Measurements from ENCODE around the gene ST8SIA6. TPM values are rescaled to one million over a fixed set of nuclear protein-coding genes. Genes with fewer than 3 reads are reported as not detected.

ST8SIA6 gene
- total RNA-seq, 2 experiments from 2014 or later = not detected

DNA sequence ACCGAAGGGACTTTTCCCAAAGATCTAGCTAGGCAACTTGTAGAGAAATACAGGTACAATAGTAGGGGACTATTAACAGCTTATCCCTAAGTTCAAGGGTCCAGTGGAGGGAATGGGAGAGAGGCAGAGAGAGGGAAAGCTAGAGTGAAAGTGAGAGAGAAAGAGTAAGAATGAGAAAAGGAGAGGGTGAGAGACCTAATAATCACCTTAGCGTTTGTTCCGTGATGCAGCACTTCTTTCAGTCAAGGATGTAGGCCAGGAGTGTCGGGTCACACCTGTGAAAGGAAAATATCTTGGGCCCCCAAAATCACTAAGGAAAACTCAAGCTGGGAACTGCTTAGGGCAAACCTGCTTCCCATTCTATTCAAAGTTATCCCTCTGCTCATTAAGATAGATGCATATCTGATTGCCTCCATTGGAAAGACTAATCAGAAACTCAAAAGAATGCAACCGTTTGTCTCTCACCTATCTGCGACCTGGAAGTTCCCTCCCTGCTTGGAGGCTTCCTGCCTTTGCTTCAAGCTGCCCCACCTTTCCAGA, 75.2 kb downstream of the ST8SIA6 start:
- no peaks in the 10 kb centered on the region for H3K36me3 Mint-ChIP-seq (ENCODE audit: low read depth)
- no peak overlapping the region for H3K27ac Mint-ChIP-seq
- intact Hi-C loops (cut with micrococcal nuclease) = no loop called here
- no peak for DNase-seq
- H3K27me3 Mint-ChIP-seq (ENCODE audit: low read depth) = peaks cover 4% of the 10 kb centered on the region
- no peaks in the 10 kb centered on the region for H3K9me3 Mint-ChIP-seq
- CTCF ChIA-PET = interaction anchor here (3.0 kb wide), 1 partner anchor 89 kb away, joined by 9 read pairs; no protein-coding TSS in a partner anchor
- no peaks in the 10 kb centered on the region for H3K4me1 Mint-ChIP-seq (ENCODE audit: low read depth)
- no peak overlapping the region for H3K4me3 Mint-ChIP-seq

DNA sequence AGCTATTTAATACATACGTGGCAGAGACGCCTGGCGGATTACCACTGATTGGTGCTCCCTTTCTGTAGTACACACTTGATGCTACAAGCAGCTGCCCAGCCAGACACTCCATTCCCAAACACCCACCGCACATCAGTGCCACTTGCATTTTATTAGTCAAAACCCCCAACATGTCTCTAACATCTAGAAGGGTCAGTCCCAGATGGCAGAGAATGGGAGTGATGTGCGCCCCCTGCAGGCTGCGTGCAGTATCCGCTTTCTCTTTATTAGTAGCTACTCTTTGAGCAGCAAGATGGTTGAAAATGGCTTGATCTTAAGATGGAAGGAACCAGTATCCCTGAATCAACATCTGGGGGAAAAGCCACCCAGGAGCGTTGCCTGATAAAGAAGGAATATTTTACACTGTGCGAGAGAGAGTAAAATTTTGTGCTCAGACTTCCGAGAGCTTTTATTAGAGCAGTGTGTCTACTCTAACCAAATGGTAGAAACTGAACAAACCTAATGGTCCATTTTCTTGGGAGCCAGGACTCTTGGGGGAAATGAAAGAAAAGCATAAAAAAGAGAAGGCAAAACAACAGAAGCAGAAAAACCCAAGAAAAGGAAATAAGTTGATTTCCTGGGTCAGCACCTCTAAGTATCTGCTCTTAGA, 78.3 kb downstream of the ST8SIA6 start:
- Mint-ChIP-seq H3K9me3 (no peaks in the 10 kb centered on the region), H3K36me3 (ENCODE audit: low read depth) (no peaks in the 10 kb centered on the region), H3K27me3 (ENCODE audit: low read depth) (peaks cover 4% of the 10 kb centered on the region), H3K4me1 (ENCODE audit: low read depth) (no peaks in the 10 kb centered on the region), H3K4me3 (no peak overlapping the region), H3K27ac (no peak overlapping the region)
- intact Hi-C loops (cut with micrococcal nuclease) = loop anchor here (1.0 kb wide), 1 partner anchor 86 kb away; no protein-coding TSS in a partner anchor
- peak; percentile 48 for DNase-seq
- CTCF ChIA-PET = interaction anchor here (0.6 to 3.9 kb wide), 13 partner anchors 9 to 278 kb away, joined by 3 to 18 read pairs (median 4); no protein-coding TSS in a partner anchor

DNA sequence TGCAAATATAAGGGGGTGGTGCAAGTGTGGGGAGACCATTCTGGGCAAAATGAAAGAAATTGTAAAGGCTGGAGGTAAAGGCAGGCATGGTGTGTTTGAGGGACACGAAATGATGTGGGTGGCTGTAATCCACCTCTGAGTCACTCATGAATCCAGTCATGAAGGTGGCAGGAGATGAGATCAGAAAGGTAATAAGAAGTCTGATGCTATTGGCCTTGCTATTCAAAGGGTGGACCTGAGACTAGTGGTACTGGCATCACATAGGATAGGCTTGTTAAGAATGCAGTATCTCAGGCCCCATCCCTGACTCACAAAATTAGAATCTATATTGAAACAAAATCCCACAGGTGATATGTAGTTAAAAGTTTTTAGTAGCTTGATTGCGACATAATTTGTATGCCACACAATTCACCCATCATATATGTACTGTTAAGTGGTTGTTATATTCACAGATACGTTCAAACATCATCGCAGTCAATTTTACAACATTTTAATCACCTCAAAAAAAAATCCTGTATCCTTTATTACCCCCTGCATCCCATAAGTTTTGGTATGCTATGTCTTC, 85.6 kb downstream of the ST8SIA6 start:
- Mint-ChIP-seq H3K4me1 (ENCODE audit: low read depth) (peaks cover 6% of the 10 kb centered on the region), H3K27me3 (ENCODE audit: low read depth) (no peaks in the 10 kb centered on the region), H3K9me3 (peaks cover 2% of the 10 kb centered on the region), H3K27ac (no peak overlapping the region), H3K4me3 (no peak overlapping the region), H3K36me3 (ENCODE audit: low read depth) (no peaks in the 10 kb centered on the region)
- DNase-seq = peak; percentile 6
- intact Hi-C loops (cut with micrococcal nuclease) = no loop called here
- CTCF ChIA-PET = interaction anchor here (0.6 to 0.7 kb wide), 2 partner anchors 11 to 110 kb away, joined by 3 to 5 read pairs; no protein-coding TSS in a partner anchor

DNA sequence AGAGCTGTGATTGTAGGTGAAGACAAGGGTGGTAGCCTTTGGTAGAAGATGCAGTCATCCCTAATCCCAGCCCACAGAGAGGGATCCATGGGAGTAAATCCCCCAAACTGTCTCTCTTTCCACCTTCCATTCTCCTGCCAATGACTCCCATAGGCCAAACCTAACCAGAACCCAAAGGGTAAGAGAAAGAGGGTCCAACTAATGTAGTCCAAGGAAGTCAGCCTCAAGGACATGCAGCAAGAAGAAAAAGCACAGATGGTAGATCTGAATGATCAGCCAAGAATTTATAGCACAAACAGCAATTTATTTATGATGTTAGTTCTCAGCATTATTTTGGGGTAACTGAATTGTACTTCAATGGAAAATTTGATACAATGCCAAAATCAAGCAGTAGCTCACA, 87.7 kb downstream of the ST8SIA6 start:
- no peak for DNase-seq
- Mint-ChIP-seq H3K27ac (no peak overlapping the region), H3K9me3 (peaks cover 2% of the 10 kb centered on the region), H3K4me3 (no peak overlapping the region), H3K27me3 (ENCODE audit: low read depth) (no peaks in the 10 kb centered on the region), H3K36me3 (ENCODE audit: low read depth) (no peaks in the 10 kb centered on the region), H3K4me1 (ENCODE audit: low read depth) (peaks cover 6% of the 10 kb centered on the region)
- intact Hi-C loops (cut with micrococcal nuclease) = no loop called here
- CTCF ChIA-PET = interaction anchor here (0.6 kb wide), 1 partner anchor 63 kb away, joined by 3 read pairs; no protein-coding TSS in a partner anchor

DNA sequence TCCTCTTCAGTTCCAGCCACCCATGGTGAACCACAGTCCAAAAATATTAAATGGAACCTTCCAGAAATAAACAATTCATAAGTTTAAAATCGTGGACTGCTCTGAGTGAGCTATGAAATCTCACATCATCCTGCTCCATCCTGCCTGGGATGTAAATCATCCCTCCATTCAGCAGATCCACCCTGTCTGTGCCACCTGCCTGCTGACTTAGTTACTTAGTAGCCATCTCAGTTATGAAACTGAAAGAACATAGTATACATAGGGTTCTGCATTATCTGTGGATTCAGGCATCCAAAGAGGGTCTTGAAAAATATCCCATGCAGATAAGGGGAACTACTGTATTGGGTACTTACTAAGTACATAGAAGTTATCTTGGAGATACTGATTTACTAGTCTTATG, 89.0 kb downstream of the ST8SIA6 start:
- Mint-ChIP-seq H3K27me3 (ENCODE audit: low read depth) (no peaks in the 10 kb centered on the region), H3K36me3 (ENCODE audit: low read depth) (no peaks in the 10 kb centered on the region), H3K27ac (no peak overlapping the region), H3K9me3 (peaks cover 2% of the 10 kb centered on the region), H3K4me3 (no peak overlapping the region), H3K4me1 (ENCODE audit: low read depth) (peaks cover 6% of the 10 kb centered on the region)
- CTCF ChIA-PET = interaction anchor here (0.6 kb wide), 1 partner anchor 809 kb away, joined by 5 read pairs; no protein-coding TSS in a partner anchor
- intact Hi-C loops (cut with micrococcal nuclease) = no loop called here
- no peak for DNase-seq

DNA sequence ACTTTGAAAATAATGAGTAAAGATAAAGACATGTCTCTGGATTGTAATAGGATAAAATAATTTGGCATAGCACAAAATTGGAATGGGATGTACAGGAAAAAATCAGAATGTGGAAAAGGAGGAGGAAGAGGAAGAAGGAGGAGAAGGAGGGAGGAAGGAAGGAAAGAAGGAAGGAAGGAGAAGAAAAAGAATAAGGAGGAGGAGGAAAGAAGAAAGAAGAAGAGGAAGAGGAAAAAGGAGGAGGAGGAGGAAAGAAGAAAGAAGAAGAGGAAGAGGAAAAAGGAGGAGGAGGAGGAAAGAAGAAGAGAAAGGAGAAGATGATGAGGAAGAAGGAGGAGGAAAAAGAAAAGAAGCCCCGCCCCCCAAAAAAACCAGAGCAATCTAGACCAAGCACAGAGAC, 95.9 kb downstream of the ST8SIA6 start:
- CTCF ChIA-PET = no interaction called here
- Mint-ChIP-seq H3K27ac (no peak overlapping the region), H3K4me1 (ENCODE audit: low read depth) (peaks cover 5% of the 10 kb centered on the region), H3K4me3 (no peak overlapping the region), H3K27me3 (ENCODE audit: low read depth) (peaks cover 3% of the 10 kb centered on the region), H3K9me3 (no peaks in the 10 kb centered on the region), H3K36me3 (ENCODE audit: low read depth) (no peaks in the 10 kb centered on the region)
- intact Hi-C loops (cut with micrococcal nuclease) = no loop called here
- DNase-seq = no peak

DNA sequence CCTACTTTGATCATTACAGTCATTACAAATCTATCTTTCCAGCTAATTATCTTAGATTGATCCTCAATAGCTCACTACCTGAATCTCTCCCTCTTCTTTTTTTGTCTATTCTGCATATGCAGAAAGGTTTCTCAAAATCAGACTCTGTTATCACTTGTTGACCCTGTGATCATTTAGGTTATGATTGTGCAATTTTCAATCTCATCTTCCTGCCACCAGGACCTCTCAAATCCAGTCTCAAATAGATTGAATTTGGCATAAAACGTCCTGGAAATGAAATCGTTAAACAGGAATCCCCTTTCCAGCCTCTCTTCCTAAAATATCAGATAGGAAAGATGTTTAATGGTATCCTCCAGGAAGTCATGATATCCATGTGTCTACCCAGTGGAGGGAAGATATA, 96.6 kb downstream of the ST8SIA6 start:
- Mint-ChIP-seq H3K9me3 (no peaks in the 10 kb centered on the region), H3K27me3 (ENCODE audit: low read depth) (peaks cover 3% of the 10 kb centered on the region), H3K4me3 (no peak overlapping the region), H3K27ac (no peak overlapping the region), H3K36me3 (ENCODE audit: low read depth) (no peaks in the 10 kb centered on the region), H3K4me1 (ENCODE audit: low read depth) (peaks cover 9% of the 10 kb centered on the region)
- CTCF ChIA-PET = no interaction called here
- DNase-seq = no peak
- intact Hi-C loops (cut with micrococcal nuclease) = no loop called here

DNA sequence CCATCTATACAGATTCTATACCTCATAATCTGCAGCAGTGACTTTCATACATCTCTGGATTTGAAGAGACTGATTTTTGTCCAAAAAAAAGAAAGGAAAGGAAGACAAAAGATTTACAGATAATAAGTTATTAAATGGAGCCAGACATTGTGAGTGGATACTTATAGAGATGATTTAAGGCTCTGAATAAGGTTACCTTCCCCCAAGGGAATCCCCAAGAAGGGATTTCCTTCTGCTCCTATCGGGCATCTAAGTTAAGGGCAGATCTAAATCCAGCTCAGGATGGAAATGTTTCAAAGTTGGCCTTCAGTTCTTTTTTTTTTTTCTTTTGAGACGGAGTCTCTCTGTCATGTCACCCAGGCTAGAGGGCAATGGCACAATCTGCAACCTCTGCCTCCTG, 97.6 kb downstream of the ST8SIA6 start:
- Mint-ChIP-seq H3K36me3 (ENCODE audit: low read depth) (no peaks in the 10 kb centered on the region), H3K27me3 (ENCODE audit: low read depth) (peaks cover 3% of the 10 kb centered on the region), H3K4me3 (no peak overlapping the region), H3K4me1 (ENCODE audit: low read depth) (peaks cover 12% of the 10 kb centered on the region), H3K9me3 (no peaks in the 10 kb centered on the region), H3K27ac (no peak overlapping the region)
- DNase-seq = no peak
- intact Hi-C loops (cut with micrococcal nuclease) = no loop called here
- CTCF ChIA-PET = interaction anchor here (0.9 kb wide), 1 partner anchor 98 kb away, joined by 4 read pairs; no protein-coding TSS in a partner anchor

DNA sequence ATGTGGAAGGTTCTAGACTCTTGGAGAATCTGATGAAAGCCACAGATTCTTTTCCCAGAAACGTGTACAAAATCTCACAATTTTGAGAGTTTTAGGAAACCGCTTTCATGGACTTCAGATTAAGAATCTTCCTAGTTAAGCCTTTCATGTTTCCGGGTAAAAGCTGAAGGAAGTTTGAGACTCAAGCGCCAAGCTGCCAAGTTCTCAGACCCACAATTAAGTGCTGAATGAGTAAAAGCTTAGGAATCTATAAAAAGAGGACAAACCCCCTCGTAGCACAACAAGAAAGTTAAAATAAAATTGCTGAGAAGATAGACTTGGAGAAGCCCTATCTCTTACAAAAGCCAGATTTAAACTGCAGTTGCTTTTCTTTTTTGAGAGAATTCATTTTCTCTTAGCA, 99.6 kb downstream of the ST8SIA6 start:
- CTCF ChIA-PET = interaction anchor here (1.2 to 3.4 kb wide), 2 partner anchors 9 to 21 kb away, joined by 3 to 9 read pairs; no protein-coding TSS in a partner anchor
- DNase-seq = no peak
- Mint-ChIP-seq H3K4me1 (ENCODE audit: low read depth) (peaks cover 12% of the 10 kb centered on the region), H3K36me3 (ENCODE audit: low read depth) (no peaks in the 10 kb centered on the region), H3K27me3 (ENCODE audit: low read depth) (peaks cover 7% of the 10 kb centered on the region), H3K4me3 (no peak overlapping the region), H3K9me3 (no peaks in the 10 kb centered on the region), H3K27ac (no peak overlapping the region)
- intact Hi-C loops (cut with micrococcal nuclease) = no loop called here

DNA sequence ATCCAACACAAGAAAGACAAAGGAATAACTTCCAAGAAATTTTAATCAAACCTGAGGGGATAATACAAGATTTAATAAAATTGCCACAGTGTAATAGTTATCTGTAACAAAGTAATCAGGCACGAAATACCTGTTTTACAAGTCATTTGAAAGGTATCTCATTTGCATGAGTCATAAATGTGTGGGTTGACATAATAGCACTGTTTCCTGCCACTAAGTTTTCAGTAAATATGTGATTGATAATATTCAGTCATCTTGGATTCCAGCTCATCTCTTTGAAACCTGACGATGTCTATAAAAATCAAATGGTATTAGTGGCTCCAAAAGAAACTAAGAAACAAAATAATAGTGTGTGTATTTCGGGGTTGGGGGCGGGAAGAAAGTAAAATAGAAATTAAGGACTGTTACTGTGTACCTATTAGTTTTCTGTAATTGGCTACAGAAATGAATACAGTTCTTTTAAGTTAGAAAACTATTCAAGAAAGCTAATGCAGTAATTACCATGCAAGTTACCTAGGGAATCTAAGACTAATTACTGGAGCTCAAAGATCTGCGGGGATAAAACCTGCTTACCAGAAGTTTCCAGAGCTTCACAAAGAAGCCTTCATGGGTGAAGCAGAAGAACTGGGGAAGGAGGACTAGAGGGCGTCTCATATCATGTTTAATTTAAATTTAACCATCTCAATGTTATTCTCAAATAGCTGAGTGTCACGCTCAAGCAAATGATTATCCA, 100.7 kb downstream of the ST8SIA6 start:
- peaks cover 7% of the 10 kb centered on the region for H3K27me3 Mint-ChIP-seq (ENCODE audit: low read depth)
- intact Hi-C loops (cut with micrococcal nuclease) = no loop called here
- DNase-seq = no peak
- H3K36me3 Mint-ChIP-seq (ENCODE audit: low read depth) = no peaks in the 10 kb centered on the region
- H3K4me3 Mint-ChIP-seq = no peak overlapping the region
- H3K27ac Mint-ChIP-seq = no peak overlapping the region
- no peaks in the 10 kb centered on the region for H3K9me3 Mint-ChIP-seq
- peaks cover 12% of the 10 kb centered on the region for H3K4me1 Mint-ChIP-seq (ENCODE audit: low read depth)
- CTCF ChIA-PET = interaction anchor here (3.4 kb wide), 1 partner anchor 22 kb away, joined by 9 read pairs; no protein-coding TSS in a partner anchor

DNA sequence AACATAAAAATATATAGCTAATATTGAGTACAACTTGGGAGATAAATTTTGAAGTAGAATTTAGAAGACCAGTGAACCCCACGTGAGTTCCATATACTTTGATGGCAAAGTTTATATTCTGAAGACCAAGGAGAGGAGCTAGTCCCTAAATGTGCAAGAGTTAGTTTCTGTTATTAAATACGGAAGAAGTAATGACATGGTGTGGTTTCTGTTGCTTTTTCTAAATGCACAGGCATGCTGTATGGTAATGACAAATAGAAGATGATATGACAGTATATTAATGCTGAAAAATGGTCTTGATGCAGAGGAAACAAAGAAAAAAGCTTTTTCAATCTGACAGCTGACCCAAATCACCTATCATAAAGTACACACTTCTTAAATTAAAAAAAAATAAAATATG, 101.8 kb downstream of the ST8SIA6 start:
- H3K27ac Mint-ChIP-seq = no peak overlapping the region
- intact Hi-C loops (cut with micrococcal nuclease) = no loop called here
- no peak for DNase-seq
- H3K27me3 Mint-ChIP-seq (ENCODE audit: low read depth) = peaks cover 7% of the 10 kb centered on the region
- no peak overlapping the region for H3K4me3 Mint-ChIP-seq
- peaks cover 12% of the 10 kb centered on the region for H3K4me1 Mint-ChIP-seq (ENCODE audit: low read depth)
- CTCF ChIA-PET = interaction anchor here (0.6 to 3.4 kb wide), 2 partner anchors 23 to 298 kb away, joined by 3 to 9 read pairs; no protein-coding TSS in a partner anchor
- H3K36me3 Mint-ChIP-seq (ENCODE audit: low read depth) = no peaks in the 10 kb centered on the region
- H3K9me3 Mint-ChIP-seq = no peaks in the 10 kb centered on the region

DNA sequence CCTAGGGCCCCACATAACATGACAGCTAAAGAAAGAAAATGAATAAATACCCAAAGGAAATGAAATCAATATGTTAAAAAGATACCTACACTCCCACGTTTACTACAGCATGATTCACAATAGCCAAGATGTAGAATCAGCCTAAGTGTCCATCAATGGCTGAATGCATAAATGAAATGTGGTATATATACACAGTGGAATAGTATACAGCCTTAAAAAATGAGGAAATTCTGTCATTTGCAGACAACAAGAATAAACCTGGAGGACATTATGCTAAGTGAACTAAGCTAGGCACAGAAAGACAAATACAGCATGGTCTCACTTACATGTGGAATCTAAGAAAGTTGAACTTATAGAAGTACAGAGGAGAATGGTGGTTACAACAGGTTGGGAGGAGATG, 102.9 kb downstream of the ST8SIA6 start:
- H3K4me3 Mint-ChIP-seq = no peak overlapping the region
- H3K36me3 Mint-ChIP-seq (ENCODE audit: low read depth) = no peaks in the 10 kb centered on the region
- H3K9me3 Mint-ChIP-seq = no peaks in the 10 kb centered on the region
- H3K4me1 Mint-ChIP-seq (ENCODE audit: low read depth) = peaks cover 12% of the 10 kb centered on the region
- CTCF ChIA-PET = no interaction called here
- intact Hi-C loops (cut with micrococcal nuclease) = no loop called here
- H3K27me3 Mint-ChIP-seq (ENCODE audit: low read depth) = peaks cover 7% of the 10 kb centered on the region
- H3K27ac Mint-ChIP-seq = no peak overlapping the region
- DNase-seq = no peak

All from activated naive CD4-positive, alpha-beta T cell treated with anti-CD3 and anti-CD28 coated beads for 36 hours (primary cell).